AG04450 (cell line): ENCODE measurements around the gene HIVEP3. TPM values are rescaled to one million over a fixed set of nuclear protein-coding genes. Genes with fewer than 3 reads are reported as not detected.

ENCODE experiments used
- CTCF ChIA-PET: fragments of 300-600, 350-600 bp; formaldehyde crosslinking; extraction: SDS; loops from one replicate; lab custom pipeline; 2022; ENCODE audit warnings: antibody characterized with exemption, inconsistent platforms; lab: Charles Lee
- POLR2A ChIA-PET: fragments of 350-600 bp; formaldehyde crosslinking; extraction: SDS; loops from one replicate; lab custom pipeline; 2021; ENCODE audit warnings: antibody characterized with exemption, inconsistent platforms; lab: Yijun Ruan, JAX
- DNase-seq: peaks from one replicate; pipeline ENCODE4 v3.0.0-alpha.2; 2011; ENCODE audit warnings: low read depth, low spot score
- H3K27ac ChIP-seq: one replicate; pipeline ENCODE4 v1.5.1; 2012; ENCODE audit warnings: low read depth, low read length, control low read depth
- H3K27me3 ChIP-seq: one replicate; pipeline ENCODE4 v1.6.0; 2012; ENCODE audit warnings: low read length; ENCODE audit not compliant: control insufficient read depth, insufficient read depth
- H3K4me3 ChIP-seq: 2 replicates; pipeline ENCODE4 v1.5.1; 2011; ENCODE audit warnings: mild to moderate bottlenecking, low read depth, low read length, control low read depth
- H3K9me3 ChIP-seq: 2 replicates; pipeline ENCODE4 v1.5.1; 2012; ENCODE audit warnings: low read length; ENCODE audit not compliant: control insufficient read depth, insufficient read depth
- CTCF ChIP-seq: IDR thresholded peaks from 2 replicates; pipeline ENCODE4 v1.5.1; 2011; ENCODE audit warnings: low read depth, low read length, control low read depth, inconsistent platforms
- polyA plus RNA-seq: library from polyadenylated mRNA; depleted of rRNA; stranded (reverse); fragments of >200 nt; gene quantifications from 2 replicates; pipeline ENCODE4 v1.2.3, GENCODE V29; 2011

HIVEP3 gene
- polyA plus RNA-seq, 1 experiment, result 4.8 TPM

GRCh38 chr1:41650028-41650880, 268.5 kb downstream of the HIVEP3 start:
- no peaks in the 10 kb centered on the region for H3K9me3 ChIP-seq
- no peak for TF ChIP-seq CTCF
- no peak for DNase-seq
- no peak overlapping the region for H3K27ac ChIP-seq
- POLR2A ChIA-PET, result interaction anchor here (0.7 kb wide), 1 partner anchor 9 kb away, joined by 8 read pairs; no protein-coding TSS in a partner anchor
- no peaks in the 10 kb centered on the region for H3K27me3 ChIP-seq
- no peak overlapping the region for H3K4me3 ChIP-seq
- CTCF ChIA-PET, result interaction anchor here (1.1 kb wide), 1 partner anchor 21 kb away, joined by 3 read pairs; no protein-coding TSS in a partner anchor

DNA sequence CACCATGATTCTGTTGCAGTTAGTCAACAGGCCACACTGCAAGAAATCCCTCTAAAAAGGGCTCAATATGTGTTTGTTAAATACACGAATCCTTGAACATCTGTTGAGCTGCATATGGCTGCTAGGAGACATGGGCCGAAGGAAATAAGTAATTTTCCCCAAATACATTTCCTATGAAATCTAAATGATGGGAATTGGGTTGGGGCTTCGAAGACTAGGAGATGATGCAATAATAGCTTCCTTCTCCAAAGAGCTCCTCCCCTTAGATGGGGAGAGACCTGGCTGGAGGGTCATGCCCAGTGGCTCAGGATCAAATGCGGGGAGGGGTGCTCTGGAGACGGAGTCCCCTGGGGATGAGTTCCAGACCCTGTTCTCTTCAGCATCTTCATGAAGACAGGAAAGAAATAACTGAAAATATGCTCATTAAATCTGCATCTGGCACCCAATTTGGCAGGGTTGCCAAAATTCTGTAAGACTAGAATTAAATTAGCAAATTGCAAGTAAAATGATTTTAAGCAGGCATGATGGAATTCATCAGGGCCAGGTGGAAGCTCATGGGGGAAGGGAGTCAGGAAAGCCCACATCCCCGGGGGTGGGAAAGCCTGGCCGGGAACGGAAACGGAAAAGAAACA, 269.2 kb downstream of the HIVEP3 start:
- POLR2A ChIA-PET, result no interaction called here
- no peak overlapping the region for H3K27ac ChIP-seq
- no peak overlapping the region for H3K4me3 ChIP-seq
- TF ChIP-seq CTCF, result no peak
- no peaks in the 10 kb centered on the region for H3K27me3 ChIP-seq
- no peak for DNase-seq
- CTCF ChIA-PET, result interaction anchor here (1.1 kb wide), 1 partner anchor 22 kb away, joined by 3 read pairs; no protein-coding TSS in a partner anchor
- H3K9me3 ChIP-seq, result no peaks in the 10 kb centered on the region

DNA sequence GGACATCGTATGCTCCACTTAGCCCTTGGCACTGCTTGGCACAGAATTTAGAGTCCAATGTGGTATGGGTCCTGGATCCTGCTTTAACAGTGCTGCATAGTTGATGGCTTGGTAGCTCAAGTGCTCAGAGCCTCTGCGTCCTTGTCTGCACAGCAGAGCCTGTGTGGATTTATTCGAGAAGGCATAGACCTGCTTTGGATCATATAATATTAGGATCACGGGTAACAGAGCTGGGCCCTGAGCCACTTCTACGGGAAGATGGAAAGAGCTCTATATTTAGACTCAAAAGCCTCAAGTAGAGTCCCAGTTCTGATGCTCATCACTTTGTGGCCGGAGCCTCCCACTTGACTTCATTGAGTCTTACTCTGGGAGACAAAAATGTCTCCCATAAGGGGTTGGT, 269.9 kb downstream of the HIVEP3 start:
- no peak for DNase-seq

GRCh38 chr1:41648230-41648629, 270.5 kb downstream of the HIVEP3 start:
- CTCF ChIA-PET, result no interaction called here
- no peak for DNase-seq
- H3K4me3 ChIP-seq, result no peak overlapping the region
- H3K9me3 ChIP-seq, result no peaks in the 10 kb centered on the region
- POLR2A ChIA-PET, result interaction anchor here (0.6 kb wide), 1 partner anchor 33 kb away, joined by 3 read pairs; no protein-coding TSS in a partner anchor
- no peak for TF ChIP-seq CTCF
- no peak overlapping the region for H3K27ac ChIP-seq
- no peaks in the 10 kb centered on the region for H3K27me3 ChIP-seq

More for the DNA sequence above, 269.9 kb downstream of the HIVEP3 start:
- Histone ChIP-seq H3K9me3 (no peaks in the 10 kb centered on the region), H3K4me3 (no peak overlapping the region), H3K27me3 (no peaks in the 10 kb centered on the region), H3K27ac (no peak overlapping the region)
- ChIA-PET POLR2A (interaction anchor here (0.6 kb wide), 1 partner anchor 32 kb away, joined by 3 read pairs; no protein-coding TSS in a partner anchor), CTCF (interaction anchor here (1.1 kb wide), 1 partner anchor 23 kb away, joined by 3 read pairs; no protein-coding TSS in a partner anchor)
- TF ChIP-seq CTCF, result no peak
